Inflammatory macrophage (primary cell): ENCODE measurements around the gene TMEM217.

Experiments
- DNase-seq, 2 donors: peaks; one replicate each; pipeline ENCODE4 v3.0.0-alpha.2; 2020 to 2022

TMEM217 gene

GRCh38 chr6:37279366-37280134 lies 21.6 kb upstream of the TMEM217 start:
- peak; percentile 63 to 83 for DNase-seq

- DNase-seq, result no peak
Observed at GRCh38 chr6:37277001-37277409, 19.1 kb upstream of the TMEM217 start.

GRCh38 chr6:37275350-37275749 lies 17.4 kb upstream of the TMEM217 start:
- no peak for DNase-seq

GRCh38 chr6:37273690-37274089 lies 15.7 kb upstream of the TMEM217 start:
- DNase-seq, result no peak

GRCh38 chr6:37272834-37273566 lies 15.1 kb upstream of the TMEM217 start:
- no peak for DNase-seq

GRCh38 chr6:37269105-37269504 lies 11.2 kb upstream of the TMEM217 start:
- no peak for DNase-seq

- DNase-seq, result no peak
Observed at GRCh38 chr6:37265860-37266259, 7.9 kb upstream of the TMEM217 start.

- DNase-seq, result no peak
Observed at GRCh38 chr6:37265001-37265400, 7.1 kb upstream of the TMEM217 start.

GRCh38 chr6:37262446-37263026 lies 4.6 kb upstream of the TMEM217 start:
- DNase-seq, result no peak

GRCh38 chr6:37261198-37261597 lies 3.3 kb upstream of the TMEM217 start:
- no peak for DNase-seq

- DNase-seq, result no peak
Observed at GRCh38 chr6:37260444-37260843, 2.5 kb upstream of the TMEM217 start.

GRCh38 chr6:37260040-37260439 lies 2.1 kb upstream of the TMEM217 start:
- DNase-seq, result no peak

- DNase-seq, result no peak
Observed at GRCh38 chr6:37259191-37259590, 1.2 kb upstream of the TMEM217 start.

- DNase-seq, result no peak
Observed at GRCh38 chr6:37258405-37259105, 611 bp upstream of the TMEM217 start.

- no peak for DNase-seq
Observed at GRCh38 chr6:37257320-37257633, 667 bp downstream of the TMEM217 start.

- DNase-seq, result peak; percentile 60 to 65
Observed at GRCh38 chr6:37256692-37257319, 1.1 kb downstream of the TMEM217 start.

- no peak for DNase-seq
Observed at GRCh38 chr6:37254881-37255280, 3.1 kb downstream of the TMEM217 start.

- no peak for DNase-seq
Observed at GRCh38 chr6:37253486-37254007, 4.4 kb downstream of the TMEM217 start.

GRCh38 chr6:37251211-37251780 lies 6.6 kb downstream of the TMEM217 start:
- no peak for DNase-seq

GRCh38 chr6:37244430-37245310 lies 13.3 kb downstream of the TMEM217 start:
- peak; percentile 83 to 86 for DNase-seq

- no peak for DNase-seq
Observed at GRCh38 chr6:37243816-37244370, 14.1 kb downstream of the TMEM217 start.
